Non-pigmented ciliary epithelial cell (primary cell): ENCODE measurements around the gene SBF2.

Experiments
- DNase-seq: peaks from one replicate; pipeline ENCODE4 v3.0.0-alpha.2; 2010; ENCODE audit warnings: low read depth

SBF2 gene

GRCh38 chr11:10293423-10294289, at the start of gene SBF2:
SBF2 (minus strand) TSS chr11:10294219; CDS start chr11:10294069, 150 bp downstream.
- no peak for DNase-seq

- no peak for DNase-seq
Measured at GRCh38 chr11:10338287-10338686, 44.3 kb upstream of the SBF2 start.

- DNase-seq, result no peak
Measured at GRCh38 chr11:10333490-10333889, 39.5 kb upstream of the SBF2 start.

- DNase-seq, result no peak
Measured at GRCh38 chr11:10331548-10332289, 37.7 kb upstream of the SBF2 start.

- no peak for DNase-seq
Measured at GRCh38 chr11:10329935-10330334, 35.9 kb upstream of the SBF2 start.

- DNase-seq, result no peak
Measured at GRCh38 chr11:10329356-10329755, 35.3 kb upstream of the SBF2 start.

DNA sequence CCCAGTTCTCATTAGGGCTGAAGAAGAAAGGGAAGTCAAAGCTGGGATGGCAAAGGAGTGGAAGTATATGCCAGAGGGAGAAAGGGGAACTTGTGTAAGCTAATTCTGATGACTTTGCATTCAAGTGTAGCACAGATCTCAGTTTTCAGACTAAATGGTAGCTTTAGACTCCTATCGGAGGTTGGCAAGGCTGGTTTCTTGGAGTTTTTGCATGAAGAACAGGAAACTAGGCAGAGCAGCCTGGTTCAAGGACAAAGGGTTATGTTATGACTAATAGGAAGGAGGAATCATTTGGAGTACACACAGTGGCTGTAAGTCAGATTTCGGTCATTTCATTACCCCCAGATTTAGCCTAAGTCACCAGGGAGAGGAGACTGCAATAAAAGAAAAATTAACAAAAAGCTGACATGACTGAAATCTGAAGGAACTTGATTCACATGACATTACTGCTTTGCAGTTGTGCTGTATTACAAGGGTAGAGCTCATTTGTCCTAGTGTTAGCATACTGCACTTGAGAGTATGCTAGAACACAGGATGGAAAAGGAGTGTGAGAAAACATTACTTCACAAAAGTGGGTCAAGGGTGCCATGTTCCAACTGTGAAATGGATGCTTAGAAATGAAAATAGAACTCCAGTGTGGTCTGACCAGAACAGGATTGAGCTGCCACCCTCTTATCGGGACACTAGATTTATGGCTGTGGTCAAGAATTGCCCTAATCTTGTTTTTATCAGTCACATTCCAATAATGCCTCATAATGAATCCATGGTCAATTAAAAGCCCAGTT, 34.5 kb upstream of the SBF2 start:
- DNase-seq, result no peak

DNA sequence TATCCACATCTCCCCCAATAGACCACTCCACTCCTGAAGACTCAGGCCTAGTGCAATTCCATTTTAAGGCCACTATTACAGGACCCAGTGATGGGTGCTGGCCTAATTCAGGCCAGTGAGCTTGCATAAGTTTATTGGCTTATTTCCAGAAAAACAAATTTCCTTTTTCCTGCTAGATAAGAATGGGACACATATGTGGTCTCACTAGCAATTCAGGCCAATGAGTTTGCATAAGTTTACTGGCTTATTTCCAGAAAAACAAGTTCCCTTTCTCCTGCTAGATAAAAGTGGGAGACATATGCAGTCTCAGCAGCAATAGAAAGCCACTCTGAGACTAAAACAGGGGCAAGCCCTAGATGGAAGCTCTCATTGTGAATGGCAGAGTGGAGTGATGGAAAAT, 33.2 kb upstream of the SBF2 start:
- no peak for DNase-seq

- no peak for DNase-seq
Measured at GRCh38 chr11:10326012-10326964, 32.3 kb upstream of the SBF2 start.

GRCh38 chr11:10325277-10326011, 31.4 kb upstream of the SBF2 start:
- DNase-seq, result peak; percentile 93

DNA sequence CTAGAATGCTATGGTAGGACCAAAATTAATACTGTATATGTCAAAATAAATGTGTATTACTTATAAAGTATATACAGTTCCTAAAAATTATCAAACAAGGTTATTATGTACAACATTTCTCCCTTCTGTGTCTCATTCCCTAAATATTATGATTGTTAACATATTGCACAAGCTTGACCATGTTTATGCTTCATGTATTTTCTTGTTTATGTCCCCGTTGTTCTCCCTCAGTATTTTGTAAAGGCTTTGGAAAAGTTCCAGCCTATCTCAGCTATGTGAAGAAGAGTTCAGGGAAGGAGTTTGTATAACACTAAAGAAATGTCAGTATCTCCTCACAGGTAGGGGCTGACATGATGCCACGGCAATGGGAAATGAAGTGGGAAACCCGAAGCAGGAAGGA, 30.5 kb upstream of the SBF2 start:
- DNase-seq, result no peak

DNA sequence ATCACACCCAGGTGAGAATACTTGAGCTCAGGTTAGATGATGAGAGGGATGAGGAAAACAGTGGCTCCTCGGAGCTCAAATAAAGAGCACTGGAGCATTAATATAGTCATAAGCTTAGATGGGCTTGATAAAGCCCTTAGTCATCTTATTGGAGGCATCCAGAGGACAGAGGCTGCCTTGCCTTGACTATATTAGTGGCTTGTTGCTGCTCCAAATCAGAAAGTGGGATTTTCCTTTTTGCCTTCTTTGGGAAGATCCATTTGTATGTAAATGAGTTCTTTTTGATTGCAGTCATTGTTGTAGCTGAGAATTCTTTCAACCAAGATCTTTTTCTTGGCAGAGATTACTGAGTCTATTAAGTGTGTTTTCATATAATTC, 29.8 kb upstream of the SBF2 start:
- no peak for DNase-seq

DNA sequence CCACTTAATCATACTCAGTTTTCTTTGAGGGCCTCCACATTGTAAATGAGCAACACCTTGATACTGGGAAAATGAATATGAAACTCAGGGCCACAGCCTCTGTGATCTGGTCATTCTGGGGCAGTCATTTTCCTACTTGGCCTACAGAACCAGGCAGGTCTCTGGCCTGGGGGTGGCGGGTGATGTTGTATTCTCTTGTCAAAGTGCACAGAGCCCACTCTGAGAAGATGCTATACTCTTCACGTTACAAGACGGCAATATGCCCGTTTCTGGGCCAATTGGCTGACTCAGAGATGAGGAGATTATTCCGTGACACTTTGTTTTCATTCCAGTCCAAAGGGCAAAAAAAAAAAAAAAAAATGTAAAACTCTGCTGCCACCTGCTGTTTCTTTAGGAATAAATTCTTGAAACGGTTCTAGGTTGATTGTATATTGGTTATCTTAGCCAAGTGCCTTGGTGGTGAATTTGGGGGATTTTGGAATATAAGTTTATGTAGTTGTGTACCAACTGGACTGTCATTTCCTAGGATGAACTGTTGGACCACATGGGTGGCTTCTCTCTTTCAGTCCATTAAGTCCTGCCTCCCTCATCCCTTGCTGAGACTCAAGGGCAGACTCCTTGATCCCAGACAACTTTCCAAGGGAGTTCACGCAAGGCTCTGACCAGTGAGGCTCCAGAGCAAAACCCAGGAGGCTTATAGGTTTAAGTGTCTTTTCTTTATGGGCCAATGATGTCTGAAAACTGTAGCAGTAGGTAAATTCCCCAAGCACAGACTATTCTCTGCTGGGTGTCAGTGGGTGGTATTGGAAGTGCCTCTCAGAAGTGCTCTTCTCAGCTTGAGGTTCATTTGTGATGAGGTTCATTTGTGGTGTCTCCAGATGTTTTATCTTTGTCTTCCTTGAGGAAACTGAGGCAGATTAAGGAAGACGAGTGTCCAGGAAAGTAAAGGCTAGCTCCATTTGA, 29.1 kb upstream of the SBF2 start:
- DNase-seq, result no peak

DNA sequence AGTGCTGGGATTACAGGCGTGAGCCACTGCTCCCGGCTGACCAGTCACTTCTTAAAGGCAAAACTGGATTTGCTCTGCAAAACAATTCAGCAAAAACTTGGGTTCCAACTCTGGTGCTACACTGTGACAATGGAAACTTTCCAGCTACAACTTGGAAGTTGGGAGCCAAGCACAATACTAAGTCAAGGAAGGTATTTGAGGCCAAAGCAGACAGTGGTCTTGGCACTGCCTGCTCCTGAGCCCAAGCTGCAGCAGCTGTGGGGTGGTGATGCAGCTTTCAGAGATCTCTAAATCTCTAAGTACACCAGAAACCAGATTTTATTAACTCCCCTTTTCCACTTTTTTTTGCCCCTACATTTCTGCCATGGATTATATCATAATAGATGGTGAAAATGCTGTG, 28.4 kb upstream of the SBF2 start:
- DNase-seq, result no peak

DNA sequence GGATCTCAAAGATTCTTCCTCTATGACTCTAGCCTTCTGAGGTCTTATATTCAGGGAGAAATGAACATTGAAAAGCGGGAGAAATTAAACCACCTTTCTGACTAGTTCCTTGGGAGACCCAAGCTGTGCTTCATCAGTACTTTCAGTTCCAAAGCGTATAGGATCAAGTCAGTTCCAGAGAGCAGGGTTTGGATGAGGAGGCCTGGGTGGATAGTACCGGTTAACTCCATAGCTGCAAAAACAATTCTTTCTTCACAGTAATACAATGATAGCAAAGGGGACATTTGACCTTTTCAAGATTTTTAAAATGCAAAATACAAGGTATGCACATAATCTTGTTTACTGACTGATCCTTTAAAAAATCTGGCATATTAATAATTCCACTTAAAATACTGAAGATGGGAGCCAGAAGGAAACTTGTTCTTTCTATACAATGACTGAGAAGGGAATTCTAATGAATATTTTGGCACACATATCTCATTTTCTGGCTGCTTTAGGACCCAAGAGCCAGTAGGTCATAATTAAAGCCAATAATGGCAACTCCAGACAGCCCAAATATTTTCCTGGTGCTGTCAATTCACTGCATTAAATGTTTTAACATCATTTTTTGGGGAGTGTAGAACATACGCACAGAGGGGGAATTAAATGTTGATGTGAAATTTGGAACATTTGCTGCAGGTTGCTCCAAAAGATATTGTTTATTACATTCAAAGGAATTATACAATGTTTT, 26.9 kb upstream of the SBF2 start:
- DNase-seq, result no peak

- no peak for DNase-seq
Measured at GRCh38 chr11:10319702-10320558, 25.9 kb upstream of the SBF2 start.

DNA sequence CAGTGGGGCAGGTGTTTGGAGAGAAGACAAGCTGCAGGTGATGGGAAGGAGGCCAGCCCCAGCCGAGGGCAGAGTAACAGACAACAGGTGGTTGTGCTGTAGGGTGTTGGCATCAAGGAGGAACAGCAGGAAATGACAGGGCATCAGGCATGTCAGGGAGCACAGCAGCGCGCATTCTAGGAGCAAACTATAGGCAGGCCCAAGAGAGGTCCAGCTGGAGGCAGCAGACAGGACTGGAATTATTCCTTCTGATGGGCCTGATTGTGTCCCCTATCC, 24.4 kb upstream of the SBF2 start:
- no peak for DNase-seq
